Upper lobe of left lung (tissue), 6 donors: ENCODE measurements around the gene MAPK8IP3. TPM values are rescaled to one million over a fixed set of nuclear protein-coding genes. Genes with fewer than 3 reads are reported as not detected.

Experiments used
- ATAC-seq, 2 donors: fragments of 200-7000 bp; cut with Tn5 transposase; one replicate each; pipeline ENCODE4 v1.9.1; 2022; ENCODE audit warnings: mild to moderate bottlenecking in 2 of 2, moderate library complexity in 2 of 2; ENCODE audit not compliant: low FRiP score in 2 of 2
- DNase-seq, 2 donors: peaks; one replicate each; pipeline ENCODE4 v3.0.0-alpha.2; 2019 to 2020
- H3K27ac ChIP-seq, 4 donors: fragments of 200-600 bp; sonication (generic); one replicate each; pipeline ENCODE4 v1.5.1; 2016 to 2019
- H3K27me3 ChIP-seq, 4 donors: fragments of 200-600 bp; sonication (generic); one replicate each; pipeline ENCODE4 v1.5.1; 2017 to 2019
- H3K36me3 ChIP-seq, 4 donors: fragments of 200-600 bp; sonication (generic); one replicate each; pipeline ENCODE4 v1.5.1; 2016 to 2019
- H3K4me1 ChIP-seq, 4 donors: fragments of 200-600 bp; sonication (generic); one replicate each; pipeline ENCODE4 v1.5.1; 2018 to 2019
- H3K4me3 ChIP-seq, 4 donors: fragments of 200-600 bp; sonication (generic); one replicate each; pipeline ENCODE4 v1.5.1; 2017 to 2019; ENCODE audit warnings: mild to moderate bottlenecking in 2 of 4, moderate library complexity in 1 of 4
- H3K9me3 ChIP-seq, 4 donors: fragments of 200-600 bp; sonication (generic); one replicate each; pipeline ENCODE4 v1.5.1; 2018 to 2019
- CTCF ChIP-seq, 6 experiments: fragments of 450-650 bp in 4 of 6; fragments of 200-600 bp in 2 of 6; sonication (generic) in 2 of 6; IDR thresholded peaks; one replicate each; pipeline ENCODE4 v1.5.1; 2016 to 2019; ENCODE audit warnings: antibody characterized with exemption in 6 of 6
- EP300 ChIP-seq, 4 donors: sonication (generic); formaldehyde crosslinking; IDR thresholded peaks; one replicate each; pipeline ENCODE4 v1.5.1; 2017; ENCODE audit warnings: antibody characterized with exemption in 4 of 4, control low read depth in 2 of 4
- POLR2A ChIP-seq, 4 donors: fragments of 450-650 bp; IDR thresholded peaks; one replicate each; pipeline ENCODE4 v1.5.1; 2016 to 2017; ENCODE audit warnings: antibody characterized with exemption in 4 of 4, mild to moderate bottlenecking in 2 of 4
- POLR2AphosphoS5 ChIP-seq, 2 donors: sonication (generic); formaldehyde crosslinking; IDR thresholded peaks; one replicate each; pipeline ENCODE4 v1.5.1; 2017; ENCODE audit warnings: antibody characterized with exemption in 2 of 2
- WGBS, 2 donors: methylation state at CpG; one replicate each; pipeline ENCODE4 v1.1.5; 2017 to 2018; 5-methylcytosine and 5-hydroxymethylcytosine counted together
- total RNA-seq, 6 donors: library from RNA; depleted of rRNA in 4 of 6; stranded (reverse); fragments of >200 nt in 4 of 6; gene quantifications; one replicate each; pipeline versions ENCODE4 v1.1.0 to v1.2.1, GENCODE V29; 2016 to 2021
- donor health status: DM: no; HTN: no; CAD: no; lungs with moderate emphysema.
- donor health status: DM: no; HTN: yes; CAD: no; lungs with severe emphysema.

The MAPK8IP3 gene
- total RNA-seq, 6 donors from 2014 or later: 46.4 to 505 (median 71.9) TPM

- DNase-seq (peak in 1 of 2 donors; percentile 75), ATAC-seq (peak in 1 of 2 donors; percentile 0)
- Histone ChIP-seq H3K9me3 (no peaks in the 10 kb centered on the region), H3K27ac (peak within 1 kb of the TSS; percentile 89 to 98 (median 94)), H3K27me3 (no peaks in the 10 kb centered on the region), H3K4me1 (peaks cover 31 to 52% (median 37%) of the 10 kb centered on the region in 4 donors), H3K4me3 (peak within 1 kb of the TSS; percentile 74 to 99 (median 98)), H3K36me3 (peaks cover 6 to 51% (median 38%) of the 10 kb centered on the region in 4 donors)
- no peak for TF ChIP-seq POLR2A (IDR thresholded peaks at IDR 0.05)
- TF ChIP-seq POLR2AphosphoS5 (IDR thresholded peaks at IDR 0.05): no peak
- no peak for TF ChIP-seq EP300 (IDR thresholded peaks at IDR 0.05)
- TF ChIP-seq CTCF (IDR thresholded peaks at IDR 0.05): no peak
- 1% methylated on average over 27 to 48 of the region's 53 CpGs for WGBS, 2 donors
Measured at GRCh38 chr16:1772362-1772907, 66.4 kb downstream of the MAPK8IP3 start, which contains the start of gene EME2. Gene EME2, plus strand, starts transcription at chr16:1772810. Its CDS starts 418 bp downstream, at chr16:1773228.

GRCh38 chr16:1772908-1773702 is 67.1 kb downstream of the MAPK8IP3 start, which contains the start of gene MRPS34:
Gene MRPS34, minus strand, starts transcription at chr16:1773134. Its CDS starts 15 bp downstream, at chr16:1773119.
- no peaks in the 10 kb centered on the region for H3K27me3 ChIP-seq
- peaks cover 12 to 51% (median 38%) of the 10 kb centered on the region in 4 donors for H3K36me3 ChIP-seq
- ATAC-seq (peak; percentile 85 to 88), DNase-seq (peak; percentile 84 to 95)
- 0 to 1% methylated on average over 28 to 33 of the region's 108 CpGs for WGBS, 2 donors
- peaks cover 31 to 52% (median 37%) of the 10 kb centered on the region in 4 donors for H3K4me1 ChIP-seq
- no peak for TF ChIP-seq EP300 (IDR thresholded peaks at IDR 0.05)
- peak in 3 of 4 donors; percentile 26 to 85 (median 39) for TF ChIP-seq POLR2A (IDR thresholded peaks at IDR 0.05)
- peak; percentile 73 to 95 (median 94) for TF ChIP-seq CTCF (IDR thresholded peaks at IDR 0.05)
- TF ChIP-seq POLR2AphosphoS5 (IDR thresholded peaks at IDR 0.05): peak; percentile 84 to 89
- peak within 1 kb of the TSS; percentile 74 to 99 (median 98) for H3K4me3 ChIP-seq
- H3K9me3 ChIP-seq: no peaks in the 10 kb centered on the region
- peak within 1 kb of the TSS; percentile 89 to 98 (median 94) for H3K27ac ChIP-seq

GRCh38 chr16:1773703-1774447 is 67.9 kb downstream of the MAPK8IP3 start:
- H3K9me3 ChIP-seq: no peaks in the 10 kb centered on the region
- peaks cover 31 to 50% (median 37%) of the 10 kb centered on the region in 4 donors for H3K4me1 ChIP-seq
- H3K27me3 ChIP-seq: no peaks in the 10 kb centered on the region
- H3K4me3 ChIP-seq: peak overlapping the region; percentile 74 to 99 (median 98)
- WGBS, 2 donors: 28% methylated on average over 23 of the region's 45 CpGs; no CpG with 5 or more reads in 1 of the 2 donors
- ATAC-seq (no peak), DNase-seq (peak in 1 of 2 donors; percentile 51)
- peaks cover 12 to 48% (median 38%) of the 10 kb centered on the region in 4 donors for H3K36me3 ChIP-seq
- peak overlapping the region; percentile 89 to 98 (median 94) for H3K27ac ChIP-seq
- no peak for TF ChIP-seq EP300 (IDR thresholded peaks at IDR 0.05)
- no peak for TF ChIP-seq POLR2AphosphoS5 (IDR thresholded peaks at IDR 0.05)
- TF ChIP-seq POLR2A (IDR thresholded peaks at IDR 0.05): no peak
- TF ChIP-seq CTCF (IDR thresholded peaks at IDR 0.05): no peak

DNA sequence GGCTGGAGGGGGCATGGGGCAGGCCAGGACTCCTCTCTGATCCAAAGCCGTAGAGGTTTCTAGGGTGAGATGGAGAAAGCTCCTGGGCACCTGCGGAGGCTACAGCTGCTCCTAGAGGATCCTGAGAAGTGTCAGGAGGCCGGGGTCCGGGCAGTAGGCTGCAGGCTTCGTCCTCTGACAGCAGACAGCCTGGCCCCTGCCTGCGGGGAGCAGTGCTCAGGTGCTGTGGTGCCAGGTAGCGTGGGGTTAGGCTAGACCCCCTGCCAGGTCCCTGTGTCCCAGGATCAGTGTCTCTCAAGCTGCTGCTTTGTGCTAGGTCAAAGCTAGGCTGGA is 68.4 kb downstream of the MAPK8IP3 start:
- Histone ChIP-seq H3K4me1 (peaks cover 31 to 52% (median 37%) of the 10 kb centered on the region in 4 donors), H3K27ac (peak overlapping the region in 3 of 4 donors; percentile 89 to 98 (median 97))

More for the DNA sequence above, 68.4 kb downstream of the MAPK8IP3 start:
- Histone ChIP-seq H3K9me3 (no peaks in the 10 kb centered on the region), H3K27me3 (no peaks in the 10 kb centered on the region), H3K4me3 (peak overlapping the region in 2 of 4 donors; percentile 74 to 96), H3K36me3 (peaks cover 12 to 48% (median 39%) of the 10 kb centered on the region in 4 donors)
- no peak for DNase-seq
- no peak for ATAC-seq
- TF ChIP-seq CTCF (IDR thresholded peaks at IDR 0.05): no peak
- no peak for TF ChIP-seq EP300 (IDR thresholded peaks at IDR 0.05)
- no peak for TF ChIP-seq POLR2AphosphoS5 (IDR thresholded peaks at IDR 0.05)
- no peak for TF ChIP-seq POLR2A (IDR thresholded peaks at IDR 0.05)
- 87% methylated on average over 6 of the region's 7 CpGs; no CpG with 5 or more reads in 1 of the 2 donors for WGBS, 2 donors
